GM12864 (cell line): ENCODE measurements around the gene PRR7.

Experiments
- DNase-seq: peaks from one replicate; pipeline ENCODE4 v3.0.0-alpha.2; 2011; ENCODE audit warnings: low read depth
- H3K4me3 ChIP-seq: 2 replicates; pipeline ENCODE4 v1.5.1; 2011; ENCODE audit warnings: mild to moderate bottlenecking, low read depth, low read length, control low read depth
- TF ChIP-seq, protein P1 (sequence below): IDR thresholded peaks from 2 replicates; pipeline ENCODE4 v1.5.1; 2011; ENCODE audit warnings: low read depth, mild to moderate bottlenecking, moderate library complexity, low read length, control low read depth, inconsistent platforms; ENCODE audit errors: missing control alignments

PRR7 gene

DNA sequence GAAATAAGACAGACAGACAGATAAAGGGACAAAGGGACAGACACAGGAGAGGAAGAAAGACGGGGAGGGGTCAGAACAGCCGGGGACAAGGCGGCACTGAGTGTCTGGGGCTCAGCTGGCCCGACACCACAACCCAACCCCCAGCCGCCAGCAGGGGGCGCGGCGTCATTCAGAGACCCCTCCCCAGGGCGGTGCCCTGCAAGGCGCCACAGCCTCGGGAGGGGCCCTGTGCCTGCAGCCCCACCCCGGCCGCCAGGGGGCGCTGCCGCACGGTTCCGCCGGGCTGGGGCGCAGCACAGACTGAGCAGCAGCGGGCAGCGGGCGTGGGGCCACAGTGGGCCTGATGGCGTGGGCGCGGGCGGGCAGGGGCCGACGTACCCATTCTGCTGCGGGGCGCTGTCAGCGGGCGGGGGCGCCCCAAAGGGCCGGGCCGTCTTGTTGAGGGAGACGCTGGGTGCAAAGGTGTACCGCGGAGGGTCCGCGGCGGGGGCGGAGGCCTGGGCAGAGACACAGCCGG, 44.9 kb downstream of the PRR7 start:
- DNase-seq = no peak
- H3K4me3 ChIP-seq = no peak overlapping the region
- TF ChIP-seq, protein P1, sequence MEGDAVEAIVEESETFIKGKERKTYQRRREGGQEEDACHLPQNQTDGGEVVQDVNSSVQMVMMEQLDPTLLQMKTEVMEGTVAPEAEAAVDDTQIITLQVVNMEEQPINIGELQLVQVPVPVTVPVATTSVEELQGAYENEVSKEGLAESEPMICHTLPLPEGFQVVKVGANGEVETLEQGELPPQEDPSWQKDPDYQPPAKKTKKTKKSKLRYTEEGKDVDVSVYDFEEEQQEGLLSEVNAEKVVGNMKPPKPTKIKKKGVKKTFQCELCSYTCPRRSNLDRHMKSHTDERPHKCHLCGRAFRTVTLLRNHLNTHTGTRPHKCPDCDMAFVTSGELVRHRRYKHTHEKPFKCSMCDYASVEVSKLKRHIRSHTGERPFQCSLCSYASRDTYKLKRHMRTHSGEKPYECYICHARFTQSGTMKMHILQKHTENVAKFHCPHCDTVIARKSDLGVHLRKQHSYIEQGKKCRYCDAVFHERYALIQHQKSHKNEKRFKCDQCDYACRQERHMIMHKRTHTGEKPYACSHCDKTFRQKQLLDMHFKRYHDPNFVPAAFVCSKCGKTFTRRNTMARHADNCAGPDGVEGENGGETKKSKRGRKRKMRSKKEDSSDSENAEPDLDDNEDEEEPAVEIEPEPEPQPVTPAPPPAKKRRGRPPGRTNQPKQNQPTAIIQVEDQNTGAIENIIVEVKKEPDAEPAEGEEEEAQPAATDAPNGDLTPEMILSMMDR = peak; percentile 79

DNA sequence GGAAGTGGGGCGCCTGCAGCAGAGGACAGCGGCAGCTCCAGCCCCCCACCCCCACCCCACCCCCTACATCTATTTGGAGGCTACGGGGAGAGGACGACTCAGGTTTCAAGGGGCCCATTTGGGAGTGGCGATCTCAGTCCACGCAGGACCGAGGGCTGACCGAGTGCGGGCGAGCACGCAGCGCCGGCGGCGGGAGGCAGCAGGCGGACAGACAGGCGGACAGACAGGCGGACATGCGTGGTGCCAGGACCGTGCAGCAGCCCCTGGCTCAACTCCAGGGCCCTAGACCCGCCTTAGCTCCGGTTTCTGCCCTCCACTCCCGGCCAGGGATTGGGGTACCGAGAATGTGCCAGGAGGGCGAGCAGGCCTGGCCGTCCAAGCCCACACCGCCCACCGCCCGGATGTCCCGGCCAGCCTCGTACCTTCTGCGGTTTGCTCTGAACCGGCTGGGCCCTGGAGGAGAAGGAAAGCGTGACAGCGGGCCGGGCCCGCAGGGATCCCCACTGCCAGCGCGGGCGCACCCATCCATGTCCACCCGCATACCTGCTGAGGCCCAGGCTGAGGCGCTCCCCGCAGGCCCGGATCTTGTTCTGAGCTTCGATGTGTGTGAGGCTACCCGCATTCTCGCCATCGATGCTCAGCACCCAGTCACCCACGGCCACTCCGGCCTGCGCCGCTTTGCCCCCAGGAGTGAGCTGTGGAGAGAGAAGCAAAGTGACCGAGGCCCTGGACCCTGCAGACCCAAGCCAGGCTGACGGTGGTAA, 45.6 kb downstream of the PRR7 start:
- H3K4me3 ChIP-seq = no peak overlapping the region
- TF ChIP-seq, protein P1 = no peak
- no peak for DNase-seq

DNA sequence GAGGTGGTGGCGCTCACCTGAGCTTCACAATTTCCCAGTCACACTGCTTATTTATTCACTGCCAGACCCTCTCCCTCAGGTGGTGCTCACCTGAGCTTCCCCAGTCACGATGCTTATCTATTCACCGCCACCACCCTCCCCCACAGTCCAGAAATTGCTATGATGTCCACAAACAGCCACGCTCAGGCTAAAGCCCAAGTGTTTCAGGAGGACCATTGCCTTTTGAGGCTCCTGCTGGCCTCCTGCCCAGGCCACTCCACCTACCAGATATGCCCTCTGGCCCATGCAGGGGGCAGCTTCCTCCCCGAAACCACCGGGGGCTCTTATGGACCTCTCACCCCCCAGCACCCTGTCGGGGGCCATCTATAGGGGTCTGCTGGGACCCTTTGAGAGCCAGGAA, 46.2 kb downstream of the PRR7 start:
- H3K4me3 ChIP-seq = no peak overlapping the region
- TF ChIP-seq, protein P1 = no peak
- no peak for DNase-seq

DNA sequence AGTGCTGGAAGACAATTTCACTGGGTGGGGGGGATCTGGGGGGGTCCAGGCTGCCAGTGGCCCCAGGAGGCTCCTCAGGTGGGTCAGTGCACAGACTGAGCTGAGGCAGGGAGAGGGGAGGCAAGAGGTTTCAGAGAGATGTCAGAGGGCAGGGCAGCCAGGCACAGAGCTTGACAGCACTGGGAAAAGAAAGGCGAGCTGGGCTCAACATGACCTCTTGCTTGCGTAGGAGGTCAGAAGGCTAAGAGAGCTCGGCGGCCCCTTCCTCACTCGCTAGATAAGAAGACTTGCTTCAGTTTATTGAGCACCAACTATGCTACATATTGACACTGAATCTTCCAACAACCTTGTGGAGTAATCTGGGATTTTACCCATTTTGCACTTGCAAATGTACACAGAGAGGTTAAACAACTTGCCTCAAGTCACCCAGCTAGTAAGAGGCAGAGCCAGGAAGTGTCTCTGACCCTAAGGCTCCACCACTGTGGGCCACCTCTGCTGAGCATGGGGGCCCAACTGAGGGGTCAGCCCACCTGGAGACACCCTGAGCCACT, 47.3 kb downstream of the PRR7 start:
- TF ChIP-seq, protein P1 = no peak
- no peak overlapping the region for H3K4me3 ChIP-seq
- no peak for DNase-seq

DNA sequence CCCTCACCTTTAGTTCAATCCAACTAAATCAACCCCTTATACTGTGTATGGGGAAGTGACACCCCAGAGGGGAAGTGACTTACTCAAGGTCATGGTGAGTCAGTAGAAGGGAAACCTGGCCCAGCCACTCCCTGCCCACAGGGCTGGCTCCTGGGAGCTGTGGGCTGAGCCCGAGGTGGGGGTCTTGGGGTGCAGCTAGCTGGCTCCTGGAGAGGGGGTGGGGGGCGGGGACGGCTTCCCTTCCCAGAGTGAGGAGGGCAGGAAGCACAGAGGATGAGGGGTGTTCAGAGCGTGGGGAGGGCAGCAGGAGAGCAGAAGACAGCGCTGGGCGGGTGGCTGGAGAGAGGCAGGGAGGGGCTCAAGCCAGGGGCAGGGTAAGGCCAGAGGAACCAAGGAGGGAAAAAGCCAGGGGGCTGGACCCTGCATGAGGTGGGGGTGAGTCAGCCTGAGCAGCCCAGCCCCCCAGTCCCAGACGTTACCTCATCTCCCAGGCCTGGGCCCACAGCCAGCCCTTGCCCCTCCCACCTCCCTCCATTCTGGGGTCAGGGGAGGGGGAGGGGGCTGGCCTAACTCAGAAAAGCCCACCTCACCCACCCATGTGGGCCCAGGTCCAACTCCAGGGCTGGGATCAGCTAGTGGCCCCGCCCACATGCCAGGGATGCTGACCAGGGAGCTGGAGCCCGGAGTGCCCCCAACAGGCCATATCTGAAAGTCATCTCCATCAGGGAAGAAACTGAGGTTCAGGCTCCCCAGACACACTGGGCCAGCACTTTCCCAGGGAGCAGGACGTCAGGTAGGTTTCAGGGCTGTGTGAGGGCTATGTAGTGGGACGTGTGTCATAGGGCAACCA, 48.0 kb downstream of the PRR7 start:
- TF ChIP-seq, protein P1 = no peak
- H3K4me3 ChIP-seq = no peak overlapping the region

DNA sequence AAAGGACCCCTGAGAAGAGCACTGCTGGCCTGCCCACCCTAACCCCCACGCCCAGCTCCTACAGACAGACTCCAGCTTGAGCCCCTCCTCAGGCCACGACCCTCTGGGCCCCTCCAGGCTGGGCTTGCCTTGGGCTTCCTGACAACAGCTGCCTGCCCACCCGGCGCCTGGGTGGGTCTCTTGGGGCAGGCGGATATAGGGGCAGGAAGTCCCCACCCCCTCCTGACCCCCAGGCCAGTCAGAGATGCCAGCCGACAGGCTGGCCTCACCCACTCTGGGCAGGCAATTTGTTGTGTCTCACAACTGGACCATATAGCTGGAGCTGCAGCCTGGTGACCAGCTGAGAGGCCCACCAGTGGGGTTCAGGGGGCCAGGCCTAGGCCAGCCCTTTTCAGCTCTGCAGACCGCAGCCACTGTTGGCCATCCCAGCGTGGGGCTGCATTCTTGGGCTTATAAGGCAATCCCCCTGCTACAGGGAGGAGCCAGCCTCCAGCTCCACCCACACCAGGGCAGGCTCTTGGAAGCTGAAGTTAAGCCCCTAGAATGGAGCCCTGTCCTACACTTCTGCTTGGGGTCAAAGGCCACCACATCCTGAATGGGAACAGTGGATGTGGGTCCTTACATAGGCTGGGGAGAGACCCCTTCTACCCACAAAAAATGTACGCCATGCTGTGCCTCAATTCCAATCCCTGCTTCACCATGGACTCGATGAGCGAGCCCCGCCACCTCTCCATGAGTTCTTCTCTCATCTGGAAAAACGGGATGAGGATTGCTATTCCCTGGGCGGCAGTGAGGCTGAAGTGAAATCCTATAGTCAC, 48.8 kb downstream of the PRR7 start:
- TF ChIP-seq, protein P1 = no peak
- no peak overlapping the region for H3K4me3 ChIP-seq
- DNase-seq = no peak

More for the DNA sequence above, 48.0 kb downstream of the PRR7 start:
- DNase-seq = no peak
